ELF-1 (cell line): ENCODE measurements around the gene ADGRF1.
"Not testable (repeated sequence)": the region's sequence is repeated elsewhere in the genome, so short reads cannot be mapped to it uniquely, and the experiment has no call there.

Source experiments
- DNase-seq: peaks from one replicate; pipeline ENCODE4 v3.0.0-alpha.2; 2016; ENCODE audit warnings: low read depth, low spot score

The ADGRF1 gene

GRCh38 chr6:47061309-47062300 lies 19.5 kb upstream of the ADGRF1 start:
- DNase-seq: peak; percentile 69

- no peak for DNase-seq
Observed at GRCh38 chr6:47059216-47059885, 17.2 kb upstream of the ADGRF1 start.

- no peak for DNase-seq
Observed at GRCh38 chr6:47057830-47058540, 15.9 kb upstream of the ADGRF1 start.

GRCh38 chr6:47056832-47057231 lies 14.7 kb upstream of the ADGRF1 start:
- DNase-seq: no peak

- DNase-seq: not testable (repeated sequence)
Observed at GRCh38 chr6:47054302-47054701, 12.2 kb upstream of the ADGRF1 start.

- no peak for DNase-seq
Observed at GRCh38 chr6:47048638-47049037, 6.5 kb upstream of the ADGRF1 start.

GRCh38 chr6:47047479-47048407 lies 5.6 kb upstream of the ADGRF1 start:
- peak; percentile 92 for DNase-seq

- DNase-seq: no peak
Observed at GRCh38 chr6:47047097-47047478, 5.0 kb upstream of the ADGRF1 start.

GRCh38 chr6:47044397-47044796 lies 2.3 kb upstream of the ADGRF1 start:
- no peak for DNase-seq

- no peak for DNase-seq
Observed at GRCh38 chr6:47043286-47043685, 1.2 kb upstream of the ADGRF1 start.

GRCh38 chr6:47041741-47042140 lies 391 bp downstream of the ADGRF1 start:
- DNase-seq: no peak

GRCh38 chr6:47034926-47035325 lies 7.2 kb downstream of the ADGRF1 start:
- DNase-seq: peak; percentile 61

GRCh38 chr6:47034421-47034820 lies 7.7 kb downstream of the ADGRF1 start:
- DNase-seq: no peak

GRCh38 chr6:47032974-47033765 lies 9.0 kb downstream of the ADGRF1 start:
- DNase-seq: no peak

GRCh38 chr6:47031656-47032055 lies 10.5 kb downstream of the ADGRF1 start:
- no peak for DNase-seq

GRCh38 chr6:47029865-47030561 lies 12.1 kb downstream of the ADGRF1 start:
- DNase-seq: no peak

GRCh38 chr6:47028835-47029360 lies 13.2 kb downstream of the ADGRF1 start:
- no peak for DNase-seq

- DNase-seq: no peak
Observed at GRCh38 chr6:47027315-47027714, 14.8 kb downstream of the ADGRF1 start.

- DNase-seq: no peak
Observed at GRCh38 chr6:47026679-47027078, 15.5 kb downstream of the ADGRF1 start.
